Choroid plexus epithelial cell (primary cell): ENCODE data around the gene HECW1.
"Not testable (repeated sequence)": the region's sequence is repeated elsewhere in the genome, so short reads cannot be mapped to it uniquely, and the experiment has no call there.

Experiments
- DNase-seq: peaks from one replicate; pipeline ENCODE4 v3.0.0-alpha.2; 2010; ENCODE audit warnings: low read depth
- H3K4me3 ChIP-seq: 2 replicates; pipeline ENCODE4 v1.5.1; 2011; ENCODE audit warnings: low read depth, mild to moderate bottlenecking, control low read depth, low read length, moderate library complexity
- CTCF ChIP-seq: conservative IDR thresholded peaks from 2 replicates; pipeline ENCODE4 v1.5.1; 2011; ENCODE audit warnings: low read depth, mild to moderate bottlenecking, control low read depth, inconsistent platforms, low read length, moderate library complexity

The HECW1 gene

GRCh38 chr7:43572516-43573049 is 460.1 kb downstream of the HECW1 start:
- DNase-seq = peak; percentile 100
- H3K4me3 ChIP-seq = no peak overlapping the region
- no peak for TF ChIP-seq CTCF

- H3K4me3 ChIP-seq, DNase-seq: not testable (repeated sequence)
Observed at GRCh38 chr7:43573832-43574231, 461.4 kb downstream of the HECW1 start.

GRCh38 chr7:43575506-43575905 is 463.1 kb downstream of the HECW1 start:
- TF ChIP-seq CTCF = no peak
- no peak overlapping the region for H3K4me3 ChIP-seq

GRCh38 chr7:43576241-43576640 is 463.8 kb downstream of the HECW1 start:
- H3K4me3 ChIP-seq = no peak overlapping the region
- no peak for TF ChIP-seq CTCF
- DNase-seq = no peak

More at GRCh38 chr7:43575506-43575905, 463.1 kb downstream of the HECW1 start:
- DNase-seq = no peak

- no peak for TF ChIP-seq CTCF
- H3K4me3 ChIP-seq = no peak overlapping the region
- peak; percentile 80 for DNase-seq
Observed at GRCh38 chr7:43577485-43577951, 465.1 kb downstream of the HECW1 start.

GRCh38 chr7:43582503-43583423 is 470.3 kb downstream of the HECW1 start, which contains the start of gene STK17A:
STK17A (plus strand) TSS chr7:43583108; CDS start chr7:43583244, 136 bp downstream.
- peak; percentile 95 for DNase-seq
- peak; percentile 94 for TF ChIP-seq CTCF
- peak within 1 kb of the TSS; percentile 93 for H3K4me3 ChIP-seq

GRCh38 chr7:43583424-43584194 is 471.2 kb downstream of the HECW1 start:
- DNase-seq = peak; percentile 66

More at GRCh38 chr7:43583424-43584194, 471.2 kb downstream of the HECW1 start:
- peak; percentile 28 for TF ChIP-seq CTCF
- H3K4me3 ChIP-seq = peak overlapping the region; percentile 93
